ENCODE data around the gene ZNF747. TPM values are rescaled to one million over a fixed set of nuclear protein-coding genes. Genes with fewer than 3 reads are reported as not detected.
A peak's percentile ranks its signal among the peaks of the same experiment; 100 is the strongest.

Gene ZNF747
- total RNA-seq, 1 experiment from 2014 or later: 10.9 TPM

DNA sequence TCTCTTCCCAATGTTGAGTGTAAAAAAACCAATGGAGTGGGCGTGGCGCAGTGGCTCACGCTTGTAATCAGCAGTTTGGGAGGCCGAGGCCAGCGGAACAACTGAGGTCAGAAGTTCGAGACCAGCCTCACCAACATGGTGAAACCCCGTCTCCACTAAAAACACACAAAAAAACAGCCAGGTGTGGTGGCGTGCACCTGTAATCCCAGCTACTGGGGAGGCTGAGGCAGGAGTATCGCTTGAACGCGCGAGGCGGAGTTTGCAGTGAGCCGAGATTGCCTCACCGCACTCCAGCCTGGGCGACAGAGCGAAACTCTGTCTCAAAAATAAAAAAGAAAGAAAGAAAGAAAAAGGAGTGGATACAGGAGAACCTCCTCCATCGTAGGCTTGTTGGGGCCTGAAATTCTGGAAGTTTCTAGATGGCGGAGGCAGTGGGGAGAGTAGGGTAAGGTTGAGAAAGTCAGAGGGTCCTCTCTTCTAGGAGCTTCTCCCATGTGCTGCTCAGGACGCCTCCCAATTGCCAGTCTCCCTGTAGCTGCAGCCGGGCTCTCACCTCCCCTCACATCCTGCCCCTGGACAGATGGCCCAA is 24.2 kb upstream of the ZNF747 start:
- DNase-seq (ENCODE audit: low read depth, low spot score) (no peak), ATAC-seq (no peak; the same call in 1 of the 2 replicates)
- H3K9me3 ChIP-seq (ENCODE audit: control insufficient read depth, insufficient read depth, low read depth, low read length): no peaks in the 10 kb centered on the region
- H3K27me3 ChIP-seq (ENCODE audit: control insufficient read depth, insufficient read depth, low read length): no peaks in the 10 kb centered on the region
- no TSS peak for BruUV-seq (replicated peaks)
- H3K36me3 ChIP-seq (ENCODE audit: control insufficient read depth, insufficient read depth, low read length): no peaks in the 10 kb centered on the region
- H3K4me1 ChIP-seq (ENCODE audit: control insufficient read depth, insufficient read depth, low read length): peaks cover 9% of the 10 kb centered on the region; the same call in 1 of the 2 replicates
- TF ChIP-seq TCF7L2 (IDR thresholded peaks at IDR 0.05; ENCODE audit: low read depth, low read length): no peak
- TF ChIP-seq, protein P1, sequence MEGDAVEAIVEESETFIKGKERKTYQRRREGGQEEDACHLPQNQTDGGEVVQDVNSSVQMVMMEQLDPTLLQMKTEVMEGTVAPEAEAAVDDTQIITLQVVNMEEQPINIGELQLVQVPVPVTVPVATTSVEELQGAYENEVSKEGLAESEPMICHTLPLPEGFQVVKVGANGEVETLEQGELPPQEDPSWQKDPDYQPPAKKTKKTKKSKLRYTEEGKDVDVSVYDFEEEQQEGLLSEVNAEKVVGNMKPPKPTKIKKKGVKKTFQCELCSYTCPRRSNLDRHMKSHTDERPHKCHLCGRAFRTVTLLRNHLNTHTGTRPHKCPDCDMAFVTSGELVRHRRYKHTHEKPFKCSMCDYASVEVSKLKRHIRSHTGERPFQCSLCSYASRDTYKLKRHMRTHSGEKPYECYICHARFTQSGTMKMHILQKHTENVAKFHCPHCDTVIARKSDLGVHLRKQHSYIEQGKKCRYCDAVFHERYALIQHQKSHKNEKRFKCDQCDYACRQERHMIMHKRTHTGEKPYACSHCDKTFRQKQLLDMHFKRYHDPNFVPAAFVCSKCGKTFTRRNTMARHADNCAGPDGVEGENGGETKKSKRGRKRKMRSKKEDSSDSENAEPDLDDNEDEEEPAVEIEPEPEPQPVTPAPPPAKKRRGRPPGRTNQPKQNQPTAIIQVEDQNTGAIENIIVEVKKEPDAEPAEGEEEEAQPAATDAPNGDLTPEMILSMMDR (IDR thresholded peaks at IDR 0.05): no peak
- TF ChIP-seq SIN3A (IDR thresholded peaks at IDR 0.05; ENCODE audit: borderline replicate concordance, insufficient read depth, low read depth, low read length): no peak
- no peak for TF ChIP-seq POLR2AphosphoS5 (IDR thresholded peaks at IDR 0.05; ENCODE audit: low read depth, low read length)
- TF ChIP-seq, protein P2, sequence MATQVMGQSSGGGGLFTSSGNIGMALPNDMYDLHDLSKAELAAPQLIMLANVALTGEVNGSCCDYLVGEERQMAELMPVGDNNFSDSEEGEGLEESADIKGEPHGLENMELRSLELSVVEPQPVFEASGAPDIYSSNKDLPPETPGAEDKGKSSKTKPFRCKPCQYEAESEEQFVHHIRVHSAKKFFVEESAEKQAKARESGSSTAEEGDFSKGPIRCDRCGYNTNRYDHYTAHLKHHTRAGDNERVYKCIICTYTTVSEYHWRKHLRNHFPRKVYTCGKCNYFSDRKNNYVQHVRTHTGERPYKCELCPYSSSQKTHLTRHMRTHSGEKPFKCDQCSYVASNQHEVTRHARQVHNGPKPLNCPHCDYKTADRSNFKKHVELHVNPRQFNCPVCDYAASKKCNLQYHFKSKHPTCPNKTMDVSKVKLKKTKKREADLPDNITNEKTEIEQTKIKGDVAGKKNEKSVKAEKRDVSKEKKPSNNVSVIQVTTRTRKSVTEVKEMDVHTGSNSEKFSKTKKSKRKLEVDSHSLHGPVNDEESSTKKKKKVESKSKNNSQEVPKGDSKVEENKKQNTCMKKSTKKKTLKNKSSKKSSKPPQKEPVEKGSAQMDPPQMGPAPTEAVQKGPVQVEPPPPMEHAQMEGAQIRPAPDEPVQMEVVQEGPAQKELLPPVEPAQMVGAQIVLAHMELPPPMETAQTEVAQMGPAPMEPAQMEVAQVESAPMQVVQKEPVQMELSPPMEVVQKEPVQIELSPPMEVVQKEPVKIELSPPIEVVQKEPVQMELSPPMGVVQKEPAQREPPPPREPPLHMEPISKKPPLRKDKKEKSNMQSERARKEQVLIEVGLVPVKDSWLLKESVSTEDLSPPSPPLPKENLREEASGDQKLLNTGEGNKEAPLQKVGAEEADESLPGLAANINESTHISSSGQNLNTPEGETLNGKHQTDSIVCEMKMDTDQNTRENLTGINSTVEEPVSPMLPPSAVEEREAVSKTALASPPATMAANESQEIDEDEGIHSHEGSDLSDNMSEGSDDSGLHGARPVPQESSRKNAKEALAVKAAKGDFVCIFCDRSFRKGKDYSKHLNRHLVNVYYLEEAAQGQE (IDR thresholded peaks at IDR 0.05; ENCODE audit: insufficient read depth in 1 of 2, low read depth in 2 of 2, low read length in 1 of 2): no peak
- H3K27ac ChIP-seq (ENCODE audit: low read length): peak overlapping the region; percentile 85
- in situ Hi-C loops (cut with HindIII; ENCODE audit: low pct_unique_long_range_greater_than_20kb, low sequenced_read_pairs): no loop called here
- H3K4me3 ChIP-seq (ENCODE audit: low read depth in 2 of 2, low read length in 2 of 2): peak overlapping the region; percentile 56 to 82
- CTCF ChIA-PET: interaction anchor here (0.6 to 1.3 kb wide), 3 partner anchors 36 to 129 kb away, joined by 3 to 6 read pairs (median 3); partner anchors contain the start of gene DCTPP1
- POLR2A ChIA-PET: interaction anchor here (0.6 to 0.9 kb wide), 3 partner anchors 13 to 159 kb away, joined by 3 to 4 read pairs (median 4); partner anchors contain the start of gene ZNF688
- intact Hi-C loops (cut with micrococcal nuclease; ENCODE audit: unreplicated experiment): no loop called here

DNA sequence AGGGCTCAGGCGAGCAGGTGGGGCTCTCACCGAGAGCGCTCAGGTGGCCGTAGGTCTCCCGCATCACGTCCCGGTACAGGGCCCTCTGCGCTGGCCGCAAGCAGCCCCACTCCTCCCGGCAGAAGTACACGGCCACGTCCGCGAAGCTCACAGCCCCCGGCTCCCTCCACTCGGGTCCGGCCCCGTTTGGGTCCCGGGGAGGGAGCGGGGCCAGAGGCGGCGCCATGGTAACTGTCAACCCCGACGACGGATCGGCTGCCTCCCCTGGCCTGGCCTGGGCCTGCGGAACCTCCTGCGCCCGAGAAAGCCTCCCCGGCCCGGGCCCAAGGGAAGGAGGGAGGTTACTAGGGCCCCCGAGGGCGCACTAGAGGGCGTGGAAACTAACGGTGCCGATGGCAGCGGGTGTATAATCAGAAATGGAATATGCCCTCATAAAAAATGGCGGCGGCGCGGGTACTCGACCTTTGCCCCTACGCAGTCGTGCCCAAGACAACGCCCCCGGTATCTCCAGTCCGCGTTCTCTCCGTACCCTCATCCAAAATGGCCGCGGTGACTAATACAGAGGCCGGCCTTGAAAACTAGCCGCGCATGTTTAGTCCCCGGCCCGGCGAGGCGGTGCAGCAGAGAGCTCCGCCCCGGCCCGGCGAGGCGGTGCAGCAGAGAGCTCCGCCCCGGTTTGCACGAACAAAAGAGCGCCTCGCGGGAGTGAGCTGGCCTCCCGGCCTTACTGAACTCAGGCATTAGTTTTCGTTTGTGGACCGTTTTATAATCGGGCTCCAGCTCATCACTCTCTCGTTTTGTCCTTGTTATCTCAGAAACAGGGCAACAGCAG is 23.5 kb upstream of the ZNF747 start, which contains the start of gene ZNF764:
ZNF764 (minus strand) TSS at position 418 of the 832 bp plus-strand sequence; CDS start at position 226, 192 bp downstream.
- no peaks in the 10 kb centered on the region for H3K36me3 ChIP-seq (ENCODE audit: control insufficient read depth, insufficient read depth, low read length)
- H3K27me3 ChIP-seq (ENCODE audit: control insufficient read depth, insufficient read depth, low read length): no peaks in the 10 kb centered on the region
- peak; percentile 88 for DNase-seq (ENCODE audit: low read depth, low spot score)
- POLR2A ChIA-PET: interaction anchor here (0.6 to 0.9 kb wide), 4 partner anchors 14 to 160 kb away, joined by 3 to 4 read pairs (median 4); partner anchors contain the start of gene ZNF688
- in situ Hi-C loops (cut with HindIII; ENCODE audit: low pct_unique_long_range_greater_than_20kb, low sequenced_read_pairs) (no loop called here), intact Hi-C loops (cut with micrococcal nuclease; ENCODE audit: unreplicated experiment) (no loop called here)
- peak within 1 kb of the TSS; percentile 78 to 82 for H3K4me3 ChIP-seq (ENCODE audit: low read depth in 2 of 2, low read length in 2 of 2)
- BruUV-seq (replicated peaks): TSS peak; percentile 76
- H3K4me1 ChIP-seq (ENCODE audit: control insufficient read depth, insufficient read depth, low read length): peaks cover 9% of the 10 kb centered on the region; the same call in 1 of the 2 replicates
- peak; percentile 96 for ATAC-seq
- TF ChIP-seq, protein P1 (IDR thresholded peaks at IDR 0.05): no peak
- TF ChIP-seq TCF7L2 (IDR thresholded peaks at IDR 0.05; ENCODE audit: low read depth, low read length) (peak; percentile 60), POLR2AphosphoS5 (IDR thresholded peaks at IDR 0.05; ENCODE audit: low read depth, low read length) (peak; percentile 87), SIN3A (IDR thresholded peaks at IDR 0.05; ENCODE audit: borderline replicate concordance, insufficient read depth, low read depth, low read length) (peak; percentile 69; the same call in 1 of the 2 replicates)
- TF ChIP-seq, protein P2 (IDR thresholded peaks at IDR 0.05; ENCODE audit: insufficient read depth in 1 of 2, low read depth in 2 of 2, low read length in 1 of 2): no peak
- peak within 1 kb of the TSS; percentile 90 for H3K27ac ChIP-seq (ENCODE audit: low read length)
- H3K9me3 ChIP-seq (ENCODE audit: control insufficient read depth, insufficient read depth, low read depth, low read length): no peaks in the 10 kb centered on the region
- CTCF ChIA-PET: interaction anchor here (0.6 to 1.3 kb wide), 3 partner anchors 37 to 128 kb away, joined by 3 to 6 read pairs (median 3); partner anchors contain the start of gene DCTPP1
